ENCODE data around the gene VASN. TPM values are rescaled to one million over a fixed set of nuclear protein-coding genes. Genes with fewer than 3 reads are reported as not detected.
"Not testable (repeated sequence)": the region's sequence is repeated elsewhere in the genome, so short reads cannot be mapped to it uniquely, and the experiment has no call there.

The VASN gene
- total RNA-seq, 4 donors from 2014 or later: 31.0 to 58.1 (median 32.9) TPM

DNA sequence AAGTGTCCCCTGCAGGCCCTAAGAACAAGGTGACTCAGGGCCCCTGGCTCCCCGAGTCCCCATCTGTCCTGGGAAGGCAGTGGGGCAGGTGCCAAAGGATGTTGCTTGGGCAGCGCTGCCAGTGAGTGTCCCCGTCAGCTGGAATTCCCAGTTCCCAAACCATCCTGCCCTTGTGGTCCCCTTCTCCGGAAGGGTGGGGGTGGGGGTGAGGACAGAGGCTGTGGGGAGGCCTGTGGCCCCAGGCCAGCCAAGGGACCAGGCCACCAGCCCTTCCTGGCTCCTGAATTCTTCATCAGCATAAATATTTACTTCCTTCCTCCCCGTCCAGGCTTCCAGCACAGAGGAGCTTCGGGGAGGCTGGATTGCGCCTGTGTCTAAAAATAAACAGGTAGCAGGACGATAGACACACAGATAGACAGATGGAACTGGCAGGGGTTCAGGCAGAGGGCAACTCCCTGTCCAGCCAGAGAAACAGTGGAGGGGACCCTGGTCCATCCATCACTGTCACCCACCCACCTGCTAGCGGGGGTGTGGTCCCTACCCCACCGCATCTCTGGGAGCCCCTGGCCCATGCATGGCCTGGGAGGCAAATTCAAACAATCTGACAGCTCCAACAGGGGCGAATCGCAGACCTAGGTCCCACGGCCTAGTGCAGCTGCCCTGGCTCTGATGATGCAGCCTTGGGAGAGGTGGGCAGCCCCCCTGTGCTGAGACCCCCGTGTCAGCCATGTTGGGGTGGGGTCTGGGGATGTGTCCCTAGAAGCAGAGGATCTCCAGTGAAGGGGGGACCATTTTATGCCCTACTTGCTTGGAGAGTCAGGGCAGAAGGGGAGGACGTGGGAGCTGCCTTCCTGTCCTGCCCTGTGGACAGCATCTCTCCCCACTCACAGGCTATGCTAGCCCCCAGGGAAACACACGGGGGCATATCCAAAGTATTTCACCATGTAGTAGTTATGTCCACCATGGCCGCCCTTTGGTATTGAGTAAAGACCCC is 42.6 kb upstream of the VASN start:
- Histone ChIP-seq H3K4me3 (peak overlapping the region in 1 of 4 donors; percentile 55), H3K27ac (peak overlapping the region; percentile 80 to 89 (median 85)), H3K36me3 (peaks cover 0 to 18% (median 0%) of the 10 kb centered on the region in 3 donors), H3K27me3 (no peaks in the 10 kb centered on the region), H3K9me3 (no peaks in the 10 kb centered on the region), H3K4me1 (peaks cover 3 to 66% (median 37%) of the 10 kb centered on the region in 4 donors)
- DNase-seq (ENCODE audit: low spot score in 2 of 2): no peak
- WGBS, 2 donors: 43 to 59% methylated on average over 13 to 17 of the region's 17 CpGs
- TF ChIP-seq EP300 (IDR thresholded peaks at IDR 0.05) (no peak), POLR2A (IDR thresholded peaks at IDR 0.05) (no peak)
- TF ChIP-seq, protein P1, sequence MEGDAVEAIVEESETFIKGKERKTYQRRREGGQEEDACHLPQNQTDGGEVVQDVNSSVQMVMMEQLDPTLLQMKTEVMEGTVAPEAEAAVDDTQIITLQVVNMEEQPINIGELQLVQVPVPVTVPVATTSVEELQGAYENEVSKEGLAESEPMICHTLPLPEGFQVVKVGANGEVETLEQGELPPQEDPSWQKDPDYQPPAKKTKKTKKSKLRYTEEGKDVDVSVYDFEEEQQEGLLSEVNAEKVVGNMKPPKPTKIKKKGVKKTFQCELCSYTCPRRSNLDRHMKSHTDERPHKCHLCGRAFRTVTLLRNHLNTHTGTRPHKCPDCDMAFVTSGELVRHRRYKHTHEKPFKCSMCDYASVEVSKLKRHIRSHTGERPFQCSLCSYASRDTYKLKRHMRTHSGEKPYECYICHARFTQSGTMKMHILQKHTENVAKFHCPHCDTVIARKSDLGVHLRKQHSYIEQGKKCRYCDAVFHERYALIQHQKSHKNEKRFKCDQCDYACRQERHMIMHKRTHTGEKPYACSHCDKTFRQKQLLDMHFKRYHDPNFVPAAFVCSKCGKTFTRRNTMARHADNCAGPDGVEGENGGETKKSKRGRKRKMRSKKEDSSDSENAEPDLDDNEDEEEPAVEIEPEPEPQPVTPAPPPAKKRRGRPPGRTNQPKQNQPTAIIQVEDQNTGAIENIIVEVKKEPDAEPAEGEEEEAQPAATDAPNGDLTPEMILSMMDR (IDR thresholded peaks at IDR 0.05): no peak

- Histone ChIP-seq H3K36me3 (peaks cover 0 to 30% (median 0%) of the 10 kb centered on the region in 3 donors), H3K27ac (peak overlapping the region in 2 of 4 donors; percentile 22 to 89), H3K27me3 (no peaks in the 10 kb centered on the region), H3K4me1 (peaks cover 0 to 53% (median 25%) of the 10 kb centered on the region in 4 donors), H3K9me3 (no peaks in the 10 kb centered on the region), H3K4me3 (no peak overlapping the region)
- WGBS, 2 donors: 25 to 44% methylated on average over 9 to 14 of the region's 14 CpGs
- TF ChIP-seq, protein P1 (IDR thresholded peaks at IDR 0.05): peak; percentile 92 to 98 (median 96)
- TF ChIP-seq EP300 (IDR thresholded peaks at IDR 0.05) (peak in 1 of 2 donors; percentile 56), POLR2A (IDR thresholded peaks at IDR 0.05) (no peak)
- peak; percentile 74 to 79 for DNase-seq (ENCODE audit: low spot score in 2 of 2)
These were observed 41.3 kb upstream of the VASN start for GRCh38 chr16:4330277-4330874.

DNA sequence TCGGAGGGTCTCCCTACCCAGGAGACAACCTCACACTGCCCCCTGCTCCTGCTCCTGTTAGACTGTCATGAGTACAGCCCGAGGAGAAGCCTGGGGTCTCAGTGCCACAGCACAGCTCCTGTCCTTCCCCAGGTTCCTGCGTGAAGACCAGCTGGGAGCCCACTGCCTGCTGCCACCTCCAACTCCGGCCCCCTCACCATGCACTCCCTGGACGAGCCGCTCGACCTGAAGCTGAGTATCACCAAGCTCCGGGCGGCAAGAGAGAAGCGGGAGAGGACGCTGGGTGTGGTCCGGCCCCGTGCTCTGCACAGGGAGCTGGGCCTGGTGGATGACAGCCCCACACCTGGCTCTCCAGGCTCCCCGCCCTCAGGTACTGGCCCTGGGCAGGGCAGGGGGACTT is 39.6 kb upstream of the VASN start:
- no peaks in the 10 kb centered on the region for H3K9me3 ChIP-seq
- no peak for DNase-seq (ENCODE audit: low spot score in 2 of 2)
- WGBS, 2 donors: 74 to 87% methylated on average over 13 to 14 of the region's 14 CpGs

GRCh38 chr16:4332623-4333307 is 38.9 kb upstream of the VASN start:
- WGBS, 2 donors: 70 to 77% methylated on average over 12 to 17 of the region's 19 CpGs
- no peak for DNase-seq (ENCODE audit: low spot score in 2 of 2)
- no peaks in the 10 kb centered on the region for H3K27me3 ChIP-seq
- H3K36me3 ChIP-seq: peaks cover 0 to 54% (median 0%) of the 10 kb centered on the region in 3 donors
- peaks cover 0 to 31% (median 15%) of the 10 kb centered on the region in 4 donors for H3K4me1 ChIP-seq
- no peaks in the 10 kb centered on the region for H3K9me3 ChIP-seq
- TF ChIP-seq EP300 (IDR thresholded peaks at IDR 0.05): no peak
- H3K27ac ChIP-seq: no peak overlapping the region
- H3K4me3 ChIP-seq: no peak overlapping the region

More for the DNA sequence above, 39.6 kb upstream of the VASN start:
- Histone ChIP-seq H3K36me3 (peaks cover 0 to 47% (median 0%) of the 10 kb centered on the region in 3 donors), H3K4me3 (no peak overlapping the region), H3K27me3 (no peaks in the 10 kb centered on the region), H3K27ac (no peak overlapping the region), H3K4me1 (peaks cover 0 to 38% (median 21%) of the 10 kb centered on the region in 4 donors)
- TF ChIP-seq POLR2A (IDR thresholded peaks at IDR 0.05): no peak
- no peak for TF ChIP-seq EP300 (IDR thresholded peaks at IDR 0.05)

DNA sequence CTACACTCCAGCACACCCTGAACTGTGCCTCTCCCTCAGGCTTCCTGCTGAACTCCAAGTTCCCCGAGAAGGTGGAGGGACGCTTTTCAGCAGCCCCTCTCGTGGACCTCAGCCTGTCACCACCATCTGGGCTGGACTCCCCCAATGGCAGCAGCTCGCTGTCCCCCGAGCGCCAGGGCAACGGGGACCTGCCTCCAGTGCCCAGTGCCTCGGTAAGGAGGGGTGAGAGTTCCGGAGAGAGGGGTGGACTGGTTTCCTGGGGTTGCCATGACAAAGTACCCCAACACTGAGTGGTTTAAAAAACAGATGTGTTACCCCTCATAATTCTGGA is 38.4 kb upstream of the VASN start:
- 75 to 76% methylated on average over 9 of the region's 9 CpGs for WGBS, 2 donors
- DNase-seq (ENCODE audit: low spot score in 2 of 2): no peak
- Histone ChIP-seq H3K36me3 (peaks cover 0 to 58% (median 0%) of the 10 kb centered on the region in 3 donors), H3K27me3 (no peaks in the 10 kb centered on the region), H3K9me3 (no peaks in the 10 kb centered on the region), H3K27ac (no peak overlapping the region), H3K4me3 (no peak overlapping the region), H3K4me1 (peaks cover 0 to 29% (median 11%) of the 10 kb centered on the region in 4 donors)
- TF ChIP-seq, protein P1 (IDR thresholded peaks at IDR 0.05): no peak
- TF ChIP-seq EP300 (IDR thresholded peaks at IDR 0.05) (no peak), POLR2A (IDR thresholded peaks at IDR 0.05) (no peak)

DNA sequence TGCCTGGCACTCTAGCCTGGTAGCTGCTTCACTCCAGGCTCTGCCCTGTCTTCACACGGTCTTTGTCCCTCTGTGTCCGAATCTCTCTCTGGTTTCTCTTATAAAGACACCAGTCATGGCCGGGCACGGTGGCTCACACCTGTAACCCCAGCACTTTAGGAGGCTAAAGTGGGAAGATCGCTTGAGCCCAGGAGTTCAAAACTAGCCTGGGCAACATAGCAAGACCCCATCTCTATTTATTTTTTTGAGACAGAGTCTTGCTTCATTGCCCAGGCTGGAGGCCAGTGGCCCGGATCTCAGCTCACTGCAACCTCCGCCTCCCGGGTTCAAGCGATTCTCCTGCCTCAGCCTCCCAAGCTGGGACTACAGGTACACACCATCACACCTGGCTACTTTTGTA is 37.9 kb upstream of the VASN start:
- H3K9me3 ChIP-seq; DNase-seq (ENCODE audit: low spot score in 2 of 2); H3K27ac ChIP-seq; H3K4me3 ChIP-seq; H3K27me3 ChIP-seq: not testable (repeated sequence)
- WGBS, 2 donors: 89% methylated on average over 9 of the region's 9 CpGs
- Histone ChIP-seq H3K36me3 (peaks cover 0 to 62% (median 0%) of the 10 kb centered on the region in 3 donors), H3K4me1 (peaks cover 0 to 29% (median 7%) of the 10 kb centered on the region in 4 donors)
